ENCODE data around the gene RFTN1.

RFTN1 gene

GRCh38 chr3:16347548-16347947, 166.0 kb downstream of the RFTN1 start:
- no peak for DNase-seq

DNA sequence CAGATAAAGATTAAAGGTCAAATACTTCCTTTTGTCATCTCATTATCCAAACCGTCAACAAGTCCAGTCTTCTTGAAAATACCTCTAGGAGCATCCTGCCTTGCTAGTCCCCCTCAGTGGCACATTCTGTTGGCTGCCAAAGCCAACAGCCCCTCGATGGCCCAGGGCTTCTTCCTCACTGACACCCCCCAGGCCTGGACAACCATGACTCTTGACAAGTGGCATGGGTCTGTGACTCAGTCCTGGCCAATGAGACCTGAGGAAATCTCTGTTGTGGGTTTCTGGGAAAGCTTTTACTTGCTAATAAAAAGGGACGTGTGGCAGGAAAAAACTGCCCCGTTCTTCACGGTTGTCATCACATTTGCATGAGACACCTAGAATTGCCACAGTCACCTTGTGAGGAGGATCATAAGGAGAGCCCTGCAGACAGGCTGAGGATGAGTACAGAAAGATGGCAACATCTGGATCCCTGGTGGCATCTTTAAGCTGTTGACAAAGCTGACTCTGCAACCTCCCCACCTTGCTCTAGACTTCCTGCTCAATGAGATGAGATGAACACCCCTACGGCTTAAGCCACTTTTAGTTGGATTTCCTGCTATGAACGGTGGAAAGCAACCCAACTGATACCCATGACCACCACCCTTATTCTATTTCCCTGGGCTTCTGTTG, 167.0 kb downstream of the RFTN1 start:
- no peak for DNase-seq

- DNase-seq = no peak
These were observed 170.4 kb downstream of the RFTN1 start for GRCh38 chr3:16343101-16343500.

DNA sequence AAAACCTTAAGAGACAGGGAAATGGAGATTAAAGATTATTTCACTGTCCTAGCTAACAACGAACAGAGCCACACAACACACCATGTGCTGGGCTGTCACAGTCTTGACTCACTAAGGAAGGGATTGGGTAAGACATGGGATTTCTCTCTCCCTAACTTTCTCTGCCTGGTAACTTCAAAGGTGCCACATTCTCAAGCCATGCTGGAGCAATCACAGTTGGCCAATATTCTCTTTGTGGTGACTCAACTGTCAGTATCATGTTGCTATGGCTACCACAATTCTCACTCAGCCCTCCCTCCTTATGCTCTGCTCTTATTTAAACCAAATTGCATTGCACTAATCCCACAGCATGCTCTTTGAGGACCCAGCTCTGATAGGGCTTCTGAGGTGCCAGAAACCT, 174.5 kb downstream of the RFTN1 start:
- DNase-seq = peak; percentile 44 to 45

GRCh38 chr3:16337856-16338540, 175.5 kb downstream of the RFTN1 start:
- peak; percentile 51 to 65 for DNase-seq

GRCh38 chr3:16336825-16337224, 176.7 kb downstream of the RFTN1 start:
- DNase-seq = no peak

DNA sequence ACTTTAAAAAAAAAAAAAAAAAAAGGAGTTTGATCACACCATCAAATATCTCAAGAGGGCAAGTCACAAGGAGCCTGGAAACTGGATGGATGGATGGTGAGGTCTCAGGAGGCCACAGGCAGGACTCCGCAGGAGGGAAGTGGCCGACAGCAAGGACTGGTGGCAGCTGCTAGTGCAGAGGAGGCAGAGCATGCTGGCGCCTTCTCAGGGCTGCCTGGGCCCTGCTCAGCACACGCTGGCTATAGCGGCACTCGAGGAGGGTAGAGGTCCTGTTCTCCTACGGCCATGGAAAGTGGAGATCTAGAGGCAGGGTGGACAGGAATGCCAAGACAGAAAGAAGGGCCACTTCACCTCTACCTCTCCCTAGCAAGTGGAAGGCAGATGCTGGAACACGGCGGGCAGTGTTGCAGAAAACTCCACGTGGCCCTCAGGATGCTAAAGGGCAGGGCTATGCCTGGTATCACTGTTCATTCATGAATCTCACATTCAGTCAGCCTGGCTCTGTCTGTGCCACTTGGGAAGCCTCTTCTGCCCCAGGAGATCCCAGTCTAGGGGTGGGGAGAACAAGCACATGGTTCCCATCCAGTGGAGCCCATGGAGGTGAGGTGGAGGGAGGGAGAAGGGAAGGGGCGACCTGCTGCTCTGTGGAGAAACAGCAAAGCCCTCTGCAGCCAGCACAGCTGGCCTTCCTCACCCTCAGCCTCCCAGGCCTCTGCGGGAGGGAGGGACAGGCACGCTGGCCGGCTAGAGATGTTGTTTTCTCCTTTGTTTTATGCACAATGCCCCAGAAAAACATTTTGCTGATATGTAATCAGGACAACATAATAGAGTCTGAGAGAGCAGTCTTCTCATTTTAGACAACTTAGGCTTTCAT, 177.5 kb downstream of the RFTN1 start:
- DNase-seq = no peak

DNA sequence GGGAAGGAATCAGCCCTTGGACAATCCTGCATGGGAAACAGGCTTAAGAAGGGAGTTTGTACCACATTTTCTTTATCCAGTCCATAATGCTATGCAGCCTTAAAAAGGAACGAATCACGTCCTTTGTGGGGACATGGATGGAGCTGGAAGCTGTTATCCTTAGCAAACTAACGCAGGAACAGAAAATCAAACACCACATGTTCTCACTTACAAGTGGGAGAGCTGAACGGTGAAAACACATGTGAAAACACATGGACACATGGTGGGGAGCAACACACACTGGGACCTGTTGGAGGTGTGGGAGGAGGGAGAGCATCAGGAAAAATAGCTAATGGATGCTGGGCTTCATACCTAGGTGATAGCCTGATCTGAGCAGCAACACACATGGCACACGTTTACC, 178.2 kb downstream of the RFTN1 start:
- DNase-seq = no peak

- no peak for DNase-seq
These were observed 178.6 kb downstream of the RFTN1 start for GRCh38 chr3:16334909-16335308.

- no peak for DNase-seq
These were observed 180.5 kb downstream of the RFTN1 start for GRCh38 chr3:16332904-16333426.

GRCh38 chr3:16331319-16331883, 182.1 kb downstream of the RFTN1 start:
- DNase-seq = no peak

- DNase-seq = no peak
These were observed 183.1 kb downstream of the RFTN1 start for GRCh38 chr3:16330351-16330750.

DNA sequence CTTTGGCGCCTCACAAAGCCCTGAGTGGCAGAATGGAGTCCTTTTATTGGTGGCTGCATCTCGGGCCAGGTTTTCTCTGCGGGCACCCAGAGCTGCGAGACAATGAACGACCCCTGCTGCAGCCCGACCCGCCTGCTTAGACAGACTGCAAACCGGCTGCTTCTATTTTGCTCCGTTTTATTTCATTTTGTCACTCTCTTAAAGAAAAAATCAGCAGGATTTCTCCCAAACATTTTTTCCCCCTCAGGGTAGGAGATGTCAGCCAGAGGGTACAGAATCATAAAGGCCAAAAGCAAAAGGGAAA, 183.7 kb downstream of the RFTN1 start:
- DNase-seq = no peak

GRCh38 chr3:16329036-16329825, 184.3 kb downstream of the RFTN1 start:
- no peak for DNase-seq

DNA sequence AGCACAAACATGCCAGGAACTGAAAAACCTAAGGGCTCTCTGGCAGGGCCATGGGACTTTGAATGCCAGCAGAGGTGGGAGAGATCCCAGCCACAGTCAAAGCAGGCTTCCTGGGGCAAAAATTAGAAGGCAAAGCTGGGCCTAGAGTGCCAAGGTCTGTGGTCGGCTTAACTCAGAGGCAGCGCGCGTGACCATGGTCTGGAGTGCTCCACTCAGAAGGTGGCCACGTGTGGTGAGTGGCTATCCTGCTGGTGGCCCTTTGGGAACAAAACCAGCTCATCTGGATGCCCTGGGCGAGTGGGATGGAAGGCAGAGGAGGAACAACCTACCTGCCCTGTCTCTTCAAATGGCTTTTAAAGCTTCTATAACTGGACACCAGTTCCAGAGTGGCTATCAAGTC, 185.4 kb downstream of the RFTN1 start:
- no peak for DNase-seq

DNA sequence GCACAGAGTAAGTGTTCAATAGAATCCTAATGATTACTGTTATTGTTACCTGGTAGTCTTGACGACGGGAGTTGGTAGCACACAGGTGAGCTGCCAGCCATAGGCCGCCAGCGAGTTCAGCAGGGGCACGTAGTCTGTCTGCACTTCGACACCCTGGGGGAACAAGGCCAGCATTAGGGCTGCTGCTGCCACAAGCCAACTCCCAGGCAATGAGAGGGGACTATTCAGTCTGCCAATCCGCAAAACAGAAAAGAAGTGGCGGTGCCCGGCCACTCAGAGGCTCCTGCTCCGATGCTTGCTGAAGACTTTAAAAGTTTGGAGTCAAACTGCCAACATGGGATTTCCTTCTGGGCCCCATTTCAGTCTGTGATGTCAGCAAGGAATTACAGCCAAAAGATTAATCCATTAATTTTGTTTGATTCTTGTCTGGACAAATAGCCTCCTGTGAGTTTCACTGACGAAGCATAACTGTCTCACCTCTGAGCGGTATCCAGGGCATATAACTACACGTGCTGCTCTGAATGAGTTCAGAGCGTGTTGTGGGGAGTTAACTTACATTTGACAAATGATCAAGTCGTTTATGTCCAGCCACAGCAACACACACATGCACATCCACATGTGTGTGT, 186.7 kb downstream of the RFTN1 start:
- DNase-seq = no peak

DNA sequence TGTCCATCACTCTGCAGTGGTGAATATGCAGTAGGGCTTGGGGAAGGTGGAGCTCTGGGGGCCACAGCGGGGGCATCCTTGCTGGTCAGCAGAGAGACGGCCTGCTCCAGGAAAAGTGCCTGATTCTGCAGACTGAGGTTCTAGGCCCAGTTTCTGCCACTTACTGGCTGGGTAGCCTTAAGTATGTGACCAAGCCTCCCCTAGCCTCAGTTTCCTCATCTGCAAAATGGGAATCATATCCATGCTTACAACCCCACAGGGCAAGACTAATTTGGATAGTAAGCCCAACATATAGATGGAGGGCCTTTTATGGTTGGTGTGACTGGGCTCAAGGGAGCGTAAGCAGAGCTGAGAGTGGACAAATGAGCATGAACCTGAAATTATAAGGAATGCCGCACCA, 187.6 kb downstream of the RFTN1 start:
- no peak for DNase-seq

GRCh38 chr3:16323737-16324136, 189.8 kb downstream of the RFTN1 start:
- no peak for DNase-seq

- no peak for DNase-seq
These were observed 191.3 kb downstream of the RFTN1 start for GRCh38 chr3:16322189-16322588.

- no peak for DNase-seq
These were observed 192.8 kb downstream of the RFTN1 start for GRCh38 chr3:16320711-16321110.

DNA sequence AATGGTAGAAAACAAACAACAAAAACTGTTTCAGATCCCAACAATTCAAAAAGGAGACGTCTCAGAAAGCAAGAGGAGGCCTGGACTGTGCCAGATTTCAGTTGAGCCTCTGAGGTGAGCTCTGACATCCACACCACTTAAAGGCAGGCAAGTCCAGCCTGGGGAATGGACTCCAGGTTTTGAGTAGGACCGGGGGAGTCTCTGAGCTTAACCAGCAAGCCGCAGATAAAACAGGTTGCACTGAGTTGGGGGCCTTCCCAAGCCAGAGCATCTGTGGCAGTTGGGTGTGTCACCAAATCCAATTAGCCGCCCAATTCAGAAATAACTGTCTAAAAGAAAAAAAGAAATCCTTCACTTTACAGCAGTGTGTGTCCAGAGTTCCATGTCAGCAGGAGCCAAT, 193.8 kb downstream of the RFTN1 start:
- no peak for DNase-seq

- DNase-seq = peak; percentile 77 to 89
These were observed 194.2 kb downstream of the RFTN1 start for GRCh38 chr3:16319307-16319706.

Data from CD4-positive, alpha-beta T cell treated with Interferon alpha-2 for 1 hour (primary cell).